ENCODE data around the gene ALDH1L1.

DNA sequence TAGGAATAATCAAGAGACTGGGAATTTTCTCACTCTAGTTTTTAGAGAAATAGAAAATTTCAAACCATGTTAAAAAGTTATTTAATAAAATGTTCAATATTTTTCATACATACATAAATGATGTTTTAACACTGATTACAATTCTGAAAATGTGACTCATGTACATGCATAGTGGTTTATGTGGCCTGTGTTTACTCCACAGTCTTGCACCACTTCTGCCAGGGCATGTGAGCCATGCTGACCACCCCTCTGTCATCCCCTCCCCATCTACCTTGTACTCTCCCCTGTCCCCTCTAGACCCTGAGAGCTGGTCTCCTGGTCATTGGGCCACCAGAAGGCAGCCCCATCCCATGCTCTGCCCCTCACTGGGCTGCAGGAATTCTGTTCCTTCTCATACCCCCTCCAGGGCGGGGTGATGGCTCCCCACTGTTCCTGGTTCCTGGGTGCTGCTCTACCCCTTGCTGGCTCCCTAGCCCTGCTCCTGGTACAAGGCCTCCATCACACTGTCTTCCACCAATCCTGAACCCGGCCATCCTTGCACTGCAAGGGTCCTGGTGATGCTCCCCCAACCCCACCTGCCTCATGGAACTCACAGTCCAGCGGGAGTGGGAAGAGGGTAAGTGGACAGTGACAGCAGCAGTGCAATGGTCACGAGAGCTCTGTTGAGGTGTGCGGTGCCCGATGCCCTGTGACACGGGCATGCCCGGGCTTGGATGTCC, 72.3 kb downstream of the ALDH1L1 start:
- TF ChIP-seq, protein P1, sequence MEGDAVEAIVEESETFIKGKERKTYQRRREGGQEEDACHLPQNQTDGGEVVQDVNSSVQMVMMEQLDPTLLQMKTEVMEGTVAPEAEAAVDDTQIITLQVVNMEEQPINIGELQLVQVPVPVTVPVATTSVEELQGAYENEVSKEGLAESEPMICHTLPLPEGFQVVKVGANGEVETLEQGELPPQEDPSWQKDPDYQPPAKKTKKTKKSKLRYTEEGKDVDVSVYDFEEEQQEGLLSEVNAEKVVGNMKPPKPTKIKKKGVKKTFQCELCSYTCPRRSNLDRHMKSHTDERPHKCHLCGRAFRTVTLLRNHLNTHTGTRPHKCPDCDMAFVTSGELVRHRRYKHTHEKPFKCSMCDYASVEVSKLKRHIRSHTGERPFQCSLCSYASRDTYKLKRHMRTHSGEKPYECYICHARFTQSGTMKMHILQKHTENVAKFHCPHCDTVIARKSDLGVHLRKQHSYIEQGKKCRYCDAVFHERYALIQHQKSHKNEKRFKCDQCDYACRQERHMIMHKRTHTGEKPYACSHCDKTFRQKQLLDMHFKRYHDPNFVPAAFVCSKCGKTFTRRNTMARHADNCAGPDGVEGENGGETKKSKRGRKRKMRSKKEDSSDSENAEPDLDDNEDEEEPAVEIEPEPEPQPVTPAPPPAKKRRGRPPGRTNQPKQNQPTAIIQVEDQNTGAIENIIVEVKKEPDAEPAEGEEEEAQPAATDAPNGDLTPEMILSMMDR (IDR thresholded peaks at IDR 0.05 in 4 of 5, conservative IDR thresholded peaks at IDR 0.05 in 1 of 5), result no peak
- no peak for TF ChIP-seq POLR2A (IDR thresholded peaks at IDR 0.05)
